RWPE2 (cell line): ENCODE results near the gene PLEKHM3.

ENCODE experiments used
- ATAC-seq: fragments of 200-7000 bp; cut with Tn5 transposase; 3 replicates; pipeline ENCODE4 v1.9.1; 2021; ENCODE audit warnings: low read depth
- DNase-seq: peaks from one replicate; pipeline ENCODE4 v3.0.0-alpha.2; 2020; ENCODE audit warnings: low spot score
- H3K27ac ChIP-seq: fragments of 450-650 bp; 2 replicates; pipeline ENCODE4 v1.5.1; 2017; ENCODE audit warnings: mild to moderate bottlenecking; ENCODE audit not compliant: poor library complexity, severe bottlenecking
- H3K27me3 ChIP-seq: fragments of 250-450 bp; sonication (Bioruptor Pico); 2 replicates; pipeline ENCODE4 v1.5.1; 2021; ENCODE audit warnings: mild to moderate bottlenecking, moderate library complexity; ENCODE audit not compliant: insufficient read depth, poor library complexity, severe bottlenecking
- H3K36me3 ChIP-seq: fragments of 250-450 bp; sonication (Bioruptor Pico); 2 replicates; pipeline ENCODE4 v1.5.1; 2020; ENCODE audit warnings: low read depth, mild to moderate bottlenecking, moderate library complexity
- H3K4me1 ChIP-seq: fragments of 250-450 bp; sonication (Bioruptor Pico); 2 replicates; pipeline ENCODE4 v1.5.1; 2021; ENCODE audit warnings: mild to moderate bottlenecking, moderate library complexity; ENCODE audit not compliant: insufficient read depth, poor library complexity, severe bottlenecking
- H3K4me3 ChIP-seq: fragments of 250-450 bp; sonication (Bioruptor Pico); 2 replicates; pipeline ENCODE4 v1.5.1; 2021; ENCODE audit warnings: mild to moderate bottlenecking, moderate library complexity; ENCODE audit not compliant: severe bottlenecking
- H3K9me3 ChIP-seq: fragments of 250-450 bp; sonication (Bioruptor Pico); 2 replicates; pipeline ENCODE4 v1.5.1; 2021; ENCODE audit warnings: mild to moderate bottlenecking, moderate library complexity; ENCODE audit not compliant: severe bottlenecking
- TF ChIP-seq, protein P1 (sequence below): fragments of 450-650 bp; IDR thresholded peaks from one replicate; pipeline ENCODE4 v1.5.1; 2017; ENCODE audit warnings: mild to moderate bottlenecking, moderate library complexity; ENCODE audit not compliant: poor library complexity, severe bottlenecking

The PLEKHM3 gene

DNA sequence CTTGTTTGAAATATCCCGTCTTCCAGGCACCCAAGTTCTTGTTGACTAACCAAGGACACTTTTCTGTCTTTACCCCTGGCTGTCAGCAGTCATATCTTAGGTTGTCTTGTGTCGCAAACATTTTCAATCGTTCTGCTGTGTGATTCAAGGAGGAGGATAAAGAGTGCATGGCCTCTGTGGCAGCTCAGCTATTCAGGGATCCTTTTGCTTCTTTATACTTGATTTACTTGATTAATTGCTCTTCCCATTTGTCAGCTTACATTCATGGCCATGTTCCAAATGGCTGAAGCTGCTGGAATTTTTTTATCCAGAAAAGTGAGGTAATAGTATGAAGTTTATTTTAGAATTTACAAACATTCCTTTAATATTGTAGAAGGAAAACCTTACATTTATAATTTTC, 158.3 kb downstream of the PLEKHM3 start:
- Histone ChIP-seq H3K36me3 (no peaks in the 10 kb centered on the region), H3K4me3 (no peak overlapping the region), H3K4me1 (no peaks in the 10 kb centered on the region), H3K9me3 (no peaks in the 10 kb centered on the region), H3K27me3 (no peaks in the 10 kb centered on the region), H3K27ac (no peak overlapping the region)
- no peak for ATAC-seq
- DNase-seq = no peak
- TF ChIP-seq, protein P1, sequence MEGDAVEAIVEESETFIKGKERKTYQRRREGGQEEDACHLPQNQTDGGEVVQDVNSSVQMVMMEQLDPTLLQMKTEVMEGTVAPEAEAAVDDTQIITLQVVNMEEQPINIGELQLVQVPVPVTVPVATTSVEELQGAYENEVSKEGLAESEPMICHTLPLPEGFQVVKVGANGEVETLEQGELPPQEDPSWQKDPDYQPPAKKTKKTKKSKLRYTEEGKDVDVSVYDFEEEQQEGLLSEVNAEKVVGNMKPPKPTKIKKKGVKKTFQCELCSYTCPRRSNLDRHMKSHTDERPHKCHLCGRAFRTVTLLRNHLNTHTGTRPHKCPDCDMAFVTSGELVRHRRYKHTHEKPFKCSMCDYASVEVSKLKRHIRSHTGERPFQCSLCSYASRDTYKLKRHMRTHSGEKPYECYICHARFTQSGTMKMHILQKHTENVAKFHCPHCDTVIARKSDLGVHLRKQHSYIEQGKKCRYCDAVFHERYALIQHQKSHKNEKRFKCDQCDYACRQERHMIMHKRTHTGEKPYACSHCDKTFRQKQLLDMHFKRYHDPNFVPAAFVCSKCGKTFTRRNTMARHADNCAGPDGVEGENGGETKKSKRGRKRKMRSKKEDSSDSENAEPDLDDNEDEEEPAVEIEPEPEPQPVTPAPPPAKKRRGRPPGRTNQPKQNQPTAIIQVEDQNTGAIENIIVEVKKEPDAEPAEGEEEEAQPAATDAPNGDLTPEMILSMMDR = no peak

GRCh38 chr2:207865210-207865609, 160.1 kb downstream of the PLEKHM3 start:
- TF ChIP-seq, protein P1 = no peak
- no peak overlapping the region for H3K27ac ChIP-seq
- DNase-seq (no peak), ATAC-seq (no peak)
- H3K27me3 ChIP-seq = no peaks in the 10 kb centered on the region
- no peak overlapping the region for H3K4me3 ChIP-seq
- H3K4me1 ChIP-seq = no peaks in the 10 kb centered on the region
- no peaks in the 10 kb centered on the region for H3K36me3 ChIP-seq
- H3K9me3 ChIP-seq = no peaks in the 10 kb centered on the region

GRCh38 chr2:207863345-207863744, 162.0 kb downstream of the PLEKHM3 start:
- TF ChIP-seq, protein P1 = no peak
- Histone ChIP-seq H3K4me1 (no peaks in the 10 kb centered on the region), H3K27ac (no peak overlapping the region), H3K4me3 (no peak overlapping the region), H3K9me3 (no peaks in the 10 kb centered on the region), H3K27me3 (no peaks in the 10 kb centered on the region), H3K36me3 (no peaks in the 10 kb centered on the region)
- DNase-seq (no peak), ATAC-seq (peak; percentile 46; the same call in 1 of the 3 replicates)

- H3K27ac ChIP-seq = no peak overlapping the region
- no peak for ATAC-seq
- DNase-seq = no peak
- H3K4me3 ChIP-seq = no peak overlapping the region
- H3K36me3 ChIP-seq = 0 out of 2 replicates have a peak, but pooled peaks cover 3% of the 10 kb centered on the region
- H3K9me3 ChIP-seq = no peaks in the 10 kb centered on the region
- TF ChIP-seq, protein P1 = no peak
- H3K4me1 ChIP-seq = no peaks in the 10 kb centered on the region
- H3K27me3 ChIP-seq = no peaks in the 10 kb centered on the region
These were observed 163.5 kb downstream of the PLEKHM3 start for GRCh38 chr2:207861789-207862188.

- 0 out of 2 replicates have a peak, but pooled peaks cover 3% of the 10 kb centered on the region for H3K36me3 ChIP-seq
- H3K4me3 ChIP-seq = no peak overlapping the region
- DNase-seq (no peak), ATAC-seq (no peak)
- no peaks in the 10 kb centered on the region for H3K9me3 ChIP-seq
- no peaks in the 10 kb centered on the region for H3K27me3 ChIP-seq
- TF ChIP-seq, protein P1 = no peak
- H3K27ac ChIP-seq = no peak overlapping the region
- H3K4me1 ChIP-seq = no peaks in the 10 kb centered on the region
These were observed 164.6 kb downstream of the PLEKHM3 start for GRCh38 chr2:207860685-207861084.
